GM18870 (cell line): ENCODE data around the gene SPAG5.

Experiments
- ATAC-seq: cut with Tn5 transposase; IDR thresholded peaks from one replicate; pipeline ENCODE4 v1.9.1; 2021; ENCODE audit warnings: moderate library complexity; ENCODE audit not compliant: unreplicated experiment

SPAG5 gene

GRCh38 chr17:28545141-28545503, 53.7 kb downstream of the SPAG5 start:
- ATAC-seq: no peak

GRCh38 chr17:28544402-28545140, 54.3 kb downstream of the SPAG5 start:
- ATAC-seq: no peak

DNA sequence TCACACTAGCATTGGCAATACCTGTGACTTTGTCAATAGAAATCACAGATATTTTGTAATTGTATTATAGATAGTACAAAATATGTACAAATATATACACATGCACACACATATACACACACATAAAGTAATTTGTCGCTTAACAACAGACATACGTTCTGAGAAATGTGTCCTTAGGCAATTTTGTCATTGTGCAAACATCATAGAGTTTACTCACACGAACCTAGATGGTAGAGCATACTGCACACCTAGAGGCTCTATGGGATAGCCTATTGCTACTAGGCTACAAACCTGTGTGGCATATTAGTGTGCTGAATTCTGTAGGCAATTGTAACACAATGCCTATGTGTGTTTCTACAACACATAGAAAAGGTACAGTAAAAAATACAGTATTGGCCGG, 57.4 kb downstream of the SPAG5 start:
- no peak for ATAC-seq

DNA sequence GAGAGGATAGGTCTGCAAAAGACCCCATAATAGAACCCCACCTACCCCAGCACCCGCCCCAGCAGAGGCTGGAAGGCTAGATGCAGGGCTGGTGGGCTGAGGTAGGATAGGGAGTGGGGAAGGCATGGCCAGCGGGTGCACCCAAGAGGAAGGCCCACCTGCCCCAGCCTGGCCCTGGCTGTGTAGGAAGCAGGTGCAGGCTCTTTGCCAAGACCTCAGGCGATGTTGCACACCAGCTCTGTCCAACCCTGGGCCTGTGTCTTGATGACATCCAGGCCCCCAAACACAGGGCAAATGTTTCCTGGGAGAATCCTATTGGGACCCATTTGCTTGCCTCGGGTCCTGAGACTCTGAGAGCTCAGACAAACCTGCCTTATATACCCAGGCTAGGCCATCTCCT, 58.6 kb downstream of the SPAG5 start:
- no peak for ATAC-seq

- no peak for ATAC-seq
Observed at GRCh38 chr17:28538296-28538895, 60.4 kb downstream of the SPAG5 start.

DNA sequence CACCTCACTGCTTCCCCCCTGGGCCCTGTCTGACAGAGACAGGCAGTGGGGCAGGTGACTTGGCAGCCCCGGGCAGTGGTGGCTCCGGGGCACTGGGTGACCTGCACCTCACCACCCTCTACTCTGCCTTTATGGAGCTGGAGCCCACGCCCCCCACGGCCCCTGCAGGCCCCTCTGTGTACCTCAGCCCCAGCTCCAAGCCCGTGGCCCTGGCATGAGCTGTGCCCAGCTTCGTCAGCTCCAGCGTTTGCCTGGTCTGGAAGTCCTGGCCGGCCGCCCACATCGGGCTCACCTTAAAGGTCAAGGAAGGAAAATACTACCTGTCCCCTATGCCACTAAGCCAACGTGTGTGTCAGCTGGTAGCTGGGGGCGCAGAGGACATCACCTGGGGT, 61.6 kb downstream of the SPAG5 start:
- ATAC-seq: no peak

DNA sequence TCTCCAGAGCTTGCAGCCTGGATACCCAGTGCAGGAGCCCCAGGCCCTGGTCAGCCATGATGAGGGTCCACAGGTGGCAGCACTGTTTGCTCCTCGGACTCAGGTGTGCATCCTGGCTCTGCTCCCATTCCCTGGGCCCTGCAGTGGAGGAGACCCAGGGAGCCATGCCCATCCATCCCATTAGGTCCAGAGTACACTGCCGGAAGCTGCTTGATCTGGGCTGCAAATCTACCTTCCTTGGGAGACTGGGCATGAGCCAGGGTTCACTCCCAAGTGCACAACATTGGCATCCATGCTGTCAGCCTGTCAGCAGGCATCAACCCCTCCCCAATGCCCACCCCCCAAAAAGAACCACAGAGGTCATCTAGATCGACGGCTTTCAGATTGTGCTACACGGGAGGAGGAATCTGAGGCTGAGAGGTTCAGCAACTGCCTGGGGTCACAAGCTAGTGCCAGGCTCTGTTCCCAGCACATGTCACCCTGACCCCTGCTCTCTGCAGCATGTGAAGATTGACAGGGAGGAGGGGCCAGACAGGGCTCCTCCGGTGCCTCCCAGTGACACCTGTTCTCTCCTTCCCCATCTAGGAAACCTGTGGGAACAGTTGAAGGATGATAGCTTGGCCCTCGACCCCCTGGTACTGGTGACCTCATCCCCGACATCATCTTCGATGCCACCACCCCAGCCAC, 62.1 kb downstream of the SPAG5 start:
- no peak for ATAC-seq

DNA sequence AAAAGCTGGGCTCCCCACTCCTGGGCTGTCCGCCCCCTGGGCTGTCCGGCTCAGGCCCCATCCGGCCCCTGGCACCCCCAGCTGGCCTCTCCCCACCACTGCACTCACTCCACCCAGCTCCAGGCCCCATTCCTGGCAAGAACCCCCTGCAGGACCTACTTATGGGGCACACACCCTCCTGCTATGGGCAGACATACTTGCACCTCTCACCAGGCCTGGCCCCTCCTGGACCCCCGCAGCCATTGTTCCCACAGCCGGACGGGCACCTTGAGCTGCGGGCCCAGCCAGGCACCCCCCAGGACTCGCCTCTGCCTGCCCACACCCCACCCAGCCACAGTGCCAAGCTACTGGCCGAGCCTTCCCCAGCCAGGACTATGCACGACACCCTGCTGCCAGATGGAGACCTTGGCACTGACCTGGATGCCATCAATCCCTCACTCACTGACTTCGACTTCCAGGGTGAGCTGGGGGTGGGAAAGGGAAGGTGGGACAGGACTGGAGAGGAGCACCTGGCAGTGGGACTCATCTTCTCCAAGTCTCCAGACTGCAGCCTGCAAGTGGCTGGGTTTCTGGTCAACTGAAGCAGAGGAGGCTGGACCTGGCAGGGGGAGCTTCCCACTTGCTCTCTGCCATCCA, 64.0 kb downstream of the SPAG5 start:
- ATAC-seq: no peak

GRCh38 chr17:28533091-28533807, 65.6 kb downstream of the SPAG5 start:
- ATAC-seq: no peak

GRCh38 chr17:28532050-28532960, 66.5 kb downstream of the SPAG5 start:
- ATAC-seq: no peak

- no peak for ATAC-seq
Observed at GRCh38 chr17:28530926-28531325, 67.9 kb downstream of the SPAG5 start.

DNA sequence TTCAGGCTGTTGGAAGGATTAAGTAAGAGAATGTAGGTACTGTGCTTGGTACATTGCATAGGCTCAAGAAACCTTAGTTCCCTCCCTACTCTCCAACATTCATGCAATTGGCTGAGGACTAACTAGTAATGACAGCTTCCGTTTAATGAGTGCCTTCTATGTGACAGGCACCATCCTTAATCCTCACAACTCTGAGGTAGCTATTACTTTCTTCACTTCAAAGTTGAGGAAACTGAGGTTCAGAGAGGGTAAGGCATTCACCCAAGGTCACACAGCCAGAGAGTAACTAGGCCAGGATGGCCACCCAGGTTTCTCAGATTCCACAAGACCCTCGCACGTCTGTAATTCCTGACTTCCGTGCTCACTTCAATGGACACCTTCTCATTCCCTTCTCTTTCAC, 68.6 kb downstream of the SPAG5 start:
- ATAC-seq: no peak

- ATAC-seq: no peak
Observed at GRCh38 chr17:28529013-28529400, 69.8 kb downstream of the SPAG5 start.

GRCh38 chr17:28528327-28529012, 70.4 kb downstream of the SPAG5 start:
- ATAC-seq: no peak

GRCh38 chr17:28527859-28528258, 71.0 kb downstream of the SPAG5 start:
- ATAC-seq: no peak
